Measurements from ENCODE around the gene TTC7B.

DNA sequence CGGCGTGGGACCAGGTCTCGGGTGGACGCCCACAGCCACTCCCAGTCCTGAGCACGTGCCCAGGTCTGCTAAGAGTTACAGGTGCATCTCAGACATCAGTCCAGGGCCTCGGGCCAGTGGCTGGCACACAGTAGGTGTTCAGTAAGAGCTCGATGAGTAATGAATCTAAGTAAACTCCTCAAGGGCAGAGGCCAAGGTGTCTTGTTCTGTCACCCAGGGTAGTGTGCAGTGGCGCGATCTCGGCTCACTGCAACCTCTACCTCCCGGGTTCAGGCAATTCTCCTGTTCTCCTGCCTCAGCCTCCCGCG is 11.2 kb downstream of the TTC7B start:
- TF ChIP-seq, protein P1, sequence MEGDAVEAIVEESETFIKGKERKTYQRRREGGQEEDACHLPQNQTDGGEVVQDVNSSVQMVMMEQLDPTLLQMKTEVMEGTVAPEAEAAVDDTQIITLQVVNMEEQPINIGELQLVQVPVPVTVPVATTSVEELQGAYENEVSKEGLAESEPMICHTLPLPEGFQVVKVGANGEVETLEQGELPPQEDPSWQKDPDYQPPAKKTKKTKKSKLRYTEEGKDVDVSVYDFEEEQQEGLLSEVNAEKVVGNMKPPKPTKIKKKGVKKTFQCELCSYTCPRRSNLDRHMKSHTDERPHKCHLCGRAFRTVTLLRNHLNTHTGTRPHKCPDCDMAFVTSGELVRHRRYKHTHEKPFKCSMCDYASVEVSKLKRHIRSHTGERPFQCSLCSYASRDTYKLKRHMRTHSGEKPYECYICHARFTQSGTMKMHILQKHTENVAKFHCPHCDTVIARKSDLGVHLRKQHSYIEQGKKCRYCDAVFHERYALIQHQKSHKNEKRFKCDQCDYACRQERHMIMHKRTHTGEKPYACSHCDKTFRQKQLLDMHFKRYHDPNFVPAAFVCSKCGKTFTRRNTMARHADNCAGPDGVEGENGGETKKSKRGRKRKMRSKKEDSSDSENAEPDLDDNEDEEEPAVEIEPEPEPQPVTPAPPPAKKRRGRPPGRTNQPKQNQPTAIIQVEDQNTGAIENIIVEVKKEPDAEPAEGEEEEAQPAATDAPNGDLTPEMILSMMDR (IDR thresholded peaks at IDR 0.05; ENCODE audit: low read depth, low read length), result no peak
- TF ChIP-seq POLR2A (IDR thresholded peaks at IDR 0.05; ENCODE audit: extremely low read depth, insufficient read length) (no peak), MYC (IDR thresholded peaks at IDR 0.05; ENCODE audit: low read depth, low read length) (no peak)

All from NB4 (cell line).